PC-9 (cell line): ENCODE data around the gene NDST1.

Source experiments
- EZH2 ChIP-seq: fragments of 200-600 bp; sonication (generic); IDR thresholded peaks from 2 replicates; pipeline ENCODE4 v1.8.0; 2017; ENCODE audit warnings: antibody characterized with exemption, low read depth
- TF ChIP-seq, protein P1 (sequence below): fragments of 200-600 bp; sonication (generic); conservative IDR thresholded peaks from 2 replicates; pipeline ENCODE4 v1.6.1; 2017; ENCODE audit warnings: mixed run types, antibody characterized with exemption, mild to moderate bottlenecking, moderate library complexity

DNA sequence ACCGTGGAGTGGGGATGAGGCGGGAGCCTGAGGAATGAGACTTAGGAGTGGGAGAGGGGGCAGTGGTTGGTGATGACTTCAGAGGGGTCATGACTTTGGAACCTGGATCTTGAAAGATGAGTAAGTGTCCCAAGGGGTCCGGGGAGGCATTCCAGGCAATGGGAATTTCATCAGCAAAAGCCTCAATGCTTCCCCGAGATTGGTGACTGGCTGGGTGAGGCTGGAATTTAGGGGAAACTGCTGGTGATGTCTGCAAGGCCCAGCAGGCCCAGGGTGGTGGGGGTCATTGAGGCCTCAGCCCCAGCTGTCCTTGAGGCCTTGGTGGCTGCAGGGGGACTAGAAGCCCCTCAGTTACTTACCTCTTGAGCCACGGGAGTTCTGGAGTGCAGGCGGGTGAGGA lies 7.5 kb downstream of the NDST1 start:
- TF ChIP-seq, protein P1, sequence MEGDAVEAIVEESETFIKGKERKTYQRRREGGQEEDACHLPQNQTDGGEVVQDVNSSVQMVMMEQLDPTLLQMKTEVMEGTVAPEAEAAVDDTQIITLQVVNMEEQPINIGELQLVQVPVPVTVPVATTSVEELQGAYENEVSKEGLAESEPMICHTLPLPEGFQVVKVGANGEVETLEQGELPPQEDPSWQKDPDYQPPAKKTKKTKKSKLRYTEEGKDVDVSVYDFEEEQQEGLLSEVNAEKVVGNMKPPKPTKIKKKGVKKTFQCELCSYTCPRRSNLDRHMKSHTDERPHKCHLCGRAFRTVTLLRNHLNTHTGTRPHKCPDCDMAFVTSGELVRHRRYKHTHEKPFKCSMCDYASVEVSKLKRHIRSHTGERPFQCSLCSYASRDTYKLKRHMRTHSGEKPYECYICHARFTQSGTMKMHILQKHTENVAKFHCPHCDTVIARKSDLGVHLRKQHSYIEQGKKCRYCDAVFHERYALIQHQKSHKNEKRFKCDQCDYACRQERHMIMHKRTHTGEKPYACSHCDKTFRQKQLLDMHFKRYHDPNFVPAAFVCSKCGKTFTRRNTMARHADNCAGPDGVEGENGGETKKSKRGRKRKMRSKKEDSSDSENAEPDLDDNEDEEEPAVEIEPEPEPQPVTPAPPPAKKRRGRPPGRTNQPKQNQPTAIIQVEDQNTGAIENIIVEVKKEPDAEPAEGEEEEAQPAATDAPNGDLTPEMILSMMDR, result no peak
- no peak for TF ChIP-seq EZH2
